PC-3 (cell line): ENCODE data around the gene PCDH18.

Experiments used
- EZH2 ChIP-seq: fragments of 300-600 bp; sonication (generic); IDR thresholded peaks from one replicate; pipeline ENCODE4 v1.6.1; 2017; ENCODE audit warnings: antibody characterized with exemption, mild to moderate bottlenecking, low read length; ENCODE audit not compliant: unreplicated experiment
- EZH2phosphoT487 ChIP-seq: fragments of 300-600 bp; sonication (generic); IDR thresholded peaks from 2 replicates; pipeline ENCODE4 v1.6.1; 2018; ENCODE audit warnings: mild to moderate bottlenecking, antibody characterized with exemption, low read length, borderline replicate concordance
- TF ChIP-seq, protein P1 (sequence below): fragments of 300-600 bp; sonication (generic); conservative IDR thresholded peaks from 2 replicates; pipeline ENCODE4 v1.5.1; 2017; ENCODE audit warnings: antibody characterized with exemption, low read depth, mild to moderate bottlenecking, low read length

DNA sequence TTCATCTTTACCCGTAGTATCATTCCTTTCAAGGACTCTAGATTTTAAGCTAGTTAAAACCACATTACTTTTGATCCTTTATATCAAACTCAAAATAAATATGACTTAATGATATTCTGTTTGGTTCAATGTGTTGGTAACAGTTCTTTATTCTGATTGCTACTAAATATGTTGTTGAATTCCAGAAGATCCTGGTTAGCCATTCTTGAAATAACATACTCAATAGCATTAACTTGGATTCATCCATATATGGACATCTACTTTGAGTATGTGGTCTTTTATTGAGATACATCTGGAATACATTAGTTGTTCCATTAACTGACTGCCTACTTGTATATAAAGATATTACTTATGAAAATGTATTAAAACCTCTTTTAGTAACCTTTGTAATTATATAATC is 27.5 kb upstream of the PCDH18 start:
- TF ChIP-seq, protein P1, sequence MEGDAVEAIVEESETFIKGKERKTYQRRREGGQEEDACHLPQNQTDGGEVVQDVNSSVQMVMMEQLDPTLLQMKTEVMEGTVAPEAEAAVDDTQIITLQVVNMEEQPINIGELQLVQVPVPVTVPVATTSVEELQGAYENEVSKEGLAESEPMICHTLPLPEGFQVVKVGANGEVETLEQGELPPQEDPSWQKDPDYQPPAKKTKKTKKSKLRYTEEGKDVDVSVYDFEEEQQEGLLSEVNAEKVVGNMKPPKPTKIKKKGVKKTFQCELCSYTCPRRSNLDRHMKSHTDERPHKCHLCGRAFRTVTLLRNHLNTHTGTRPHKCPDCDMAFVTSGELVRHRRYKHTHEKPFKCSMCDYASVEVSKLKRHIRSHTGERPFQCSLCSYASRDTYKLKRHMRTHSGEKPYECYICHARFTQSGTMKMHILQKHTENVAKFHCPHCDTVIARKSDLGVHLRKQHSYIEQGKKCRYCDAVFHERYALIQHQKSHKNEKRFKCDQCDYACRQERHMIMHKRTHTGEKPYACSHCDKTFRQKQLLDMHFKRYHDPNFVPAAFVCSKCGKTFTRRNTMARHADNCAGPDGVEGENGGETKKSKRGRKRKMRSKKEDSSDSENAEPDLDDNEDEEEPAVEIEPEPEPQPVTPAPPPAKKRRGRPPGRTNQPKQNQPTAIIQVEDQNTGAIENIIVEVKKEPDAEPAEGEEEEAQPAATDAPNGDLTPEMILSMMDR, result no peak
- no peak for TF ChIP-seq EZH2
- no peak for TF ChIP-seq EZH2phosphoT487
